Frontal cortex (tissue), 4 donors: ENCODE results near the gene MAP3K6. TPM values are rescaled to one million over a fixed set of nuclear protein-coding genes. Genes with fewer than 3 reads are reported as not detected.
A peak's percentile ranks its signal among the peaks of the same experiment; 100 is the strongest.
"Not testable (repeated sequence)": the region's sequence is repeated elsewhere in the genome, so short reads cannot be mapped to it uniquely, and the experiment has no call there.

ENCODE experiments used
- DNase-seq, 2 donors: peaks; one replicate each; pipeline ENCODE4 v3.0.0; 2012; ENCODE audit warnings: low spot score in 2 of 2
- FAIRE-seq: peaks from 2 replicates; lab custom pipeline; 2012; peaks lifted over from hg19 to GRCh38; lab: Jason Lieb, UNC
- total RNA-seq: library from RNA; depleted of rRNA; stranded (reverse); fragments of >200 nt; gene quantifications from one replicate; pipeline ENCODE4 v1.2.3, GENCODE V29; 2014
- donor health status: control.
- donor health status: control.
- donor health status: control.

The MAP3K6 gene
- total RNA-seq, 1 donor from 2014 or later, result 0.82 TPM

DNA sequence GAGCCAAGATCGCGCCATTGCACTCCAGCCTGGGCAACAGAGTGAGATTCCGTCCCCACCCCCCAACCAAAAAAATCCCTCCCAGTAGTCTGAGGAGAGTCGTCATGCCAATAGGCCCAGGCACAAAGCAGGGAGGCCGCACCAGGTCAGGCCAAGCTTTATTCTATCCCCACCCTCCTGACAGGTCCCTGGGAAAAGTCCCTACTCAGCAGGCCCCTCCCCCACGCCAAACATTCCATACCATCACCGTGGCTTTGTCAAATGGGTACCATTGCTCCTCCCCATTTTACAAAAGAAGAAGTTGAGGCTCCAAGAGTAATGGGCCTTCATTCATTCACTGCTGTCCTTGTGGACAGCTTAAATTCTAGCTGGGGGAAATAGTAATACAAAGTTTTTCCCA, 31.0 kb upstream of the MAP3K6 start:
- DNase-seq (no peak), FAIRE-seq (no peak)

GRCh38 chr1:27397110-27397509, 30.3 kb upstream of the MAP3K6 start:
- DNase-seq (no peak), FAIRE-seq (no peak)

GRCh38 chr1:27395441-27396195, 28.9 kb upstream of the MAP3K6 start:
- FAIRE-seq, result no peak
- DNase-seq, result peak; percentile 75 to 86

DNA sequence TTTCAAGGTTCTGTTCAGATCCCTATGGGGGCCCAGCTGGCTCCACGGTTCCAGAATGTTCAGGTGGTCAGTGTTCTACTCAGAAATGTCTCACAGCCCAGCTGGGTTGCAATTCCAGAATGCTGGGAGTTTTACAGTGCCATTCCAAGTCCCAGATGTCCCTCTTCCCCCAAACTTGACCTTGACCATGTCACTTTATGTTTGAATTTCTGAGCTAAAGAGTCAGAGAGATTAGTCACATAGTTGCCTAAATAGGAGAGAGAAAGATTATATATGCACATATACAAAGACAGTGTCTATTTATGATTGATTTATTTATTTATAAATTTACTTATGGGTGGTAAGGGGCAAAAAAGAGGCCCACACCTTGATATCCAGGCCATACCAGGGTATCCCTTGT, 28.2 kb upstream of the MAP3K6 start:
- DNase-seq (no peak), FAIRE-seq (no peak)

- FAIRE-seq (no peak), DNase-seq (no peak)
These were observed 27.5 kb upstream of the MAP3K6 start for GRCh38 chr1:27394282-27394658.

DNA sequence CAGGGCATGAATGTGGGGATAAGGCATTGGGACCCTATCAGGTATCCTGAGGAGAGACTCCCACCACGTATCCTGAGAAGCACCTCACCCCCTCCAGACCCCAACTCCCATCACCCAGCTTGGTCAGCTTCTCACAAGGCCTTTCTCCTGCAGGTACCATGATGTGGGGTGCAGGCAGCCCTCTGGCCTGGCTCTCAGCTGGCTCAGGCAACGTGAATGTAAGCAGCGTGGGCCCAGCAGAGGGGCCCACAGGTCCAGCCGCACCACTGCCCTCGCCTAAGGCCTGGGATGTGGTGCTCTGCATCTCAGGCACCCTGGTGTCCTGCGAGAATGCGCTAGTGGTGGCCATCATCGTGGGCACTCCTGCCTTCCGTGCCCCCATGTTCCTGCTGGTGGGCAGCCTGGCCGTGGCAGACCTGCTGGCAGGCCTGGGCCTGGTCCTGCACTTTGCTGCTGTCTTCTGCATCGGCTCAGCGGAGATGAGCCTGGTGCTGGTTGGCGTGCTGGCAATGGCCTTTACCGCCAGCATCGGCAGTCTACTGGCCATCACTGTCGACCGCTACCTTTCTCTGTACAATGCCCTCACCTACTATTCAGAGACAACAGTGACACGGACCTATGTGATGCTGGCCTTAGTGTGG, 27.0 kb upstream of the MAP3K6 start:
- FAIRE-seq, result no peak

DNA sequence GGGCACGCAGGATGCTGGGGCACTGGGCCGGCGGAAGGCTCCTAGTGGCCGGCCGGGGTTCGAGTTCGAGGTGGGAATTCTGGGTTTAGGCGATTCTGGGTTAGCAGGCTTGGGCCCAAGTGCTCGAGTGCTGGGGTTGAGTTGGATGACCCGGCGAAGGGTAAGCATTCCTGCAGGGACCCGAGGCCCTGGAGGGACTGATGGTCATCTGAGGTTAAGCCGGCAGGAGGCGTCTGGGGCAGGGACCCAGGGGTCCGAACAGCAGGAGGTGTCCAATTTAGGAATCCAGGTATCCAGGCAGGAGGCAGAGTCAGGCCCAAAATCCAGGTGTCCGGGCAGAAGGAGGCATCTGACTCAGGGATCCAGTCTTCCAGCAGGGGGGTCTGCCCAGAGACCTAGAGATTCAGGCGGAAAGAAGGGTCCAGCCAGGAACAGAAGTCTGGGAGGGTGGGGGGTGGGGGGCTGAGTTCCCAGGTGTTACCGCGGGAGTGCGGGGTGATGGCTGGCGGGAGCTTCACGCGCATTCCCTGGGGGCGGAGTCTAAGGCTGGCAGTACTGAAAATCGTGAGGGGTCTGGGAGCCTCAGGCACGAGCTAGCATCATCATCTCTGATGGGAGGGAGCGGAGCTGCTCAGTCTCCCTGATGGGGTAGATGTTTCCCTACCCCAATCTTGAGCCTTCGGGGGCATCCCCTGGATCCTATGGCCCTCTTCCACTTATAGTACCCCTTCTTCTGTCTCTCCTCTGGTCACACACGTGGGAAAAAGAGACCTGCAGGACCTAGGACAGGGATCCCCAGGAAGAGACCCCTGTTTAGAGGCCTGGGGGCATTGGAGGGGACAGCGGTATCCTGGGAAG, 26.2 kb upstream of the MAP3K6 start:
- FAIRE-seq, result no peak

More for the DNA sequence above, 27.0 kb upstream of the MAP3K6 start:
- DNase-seq, result no peak

DNA sequence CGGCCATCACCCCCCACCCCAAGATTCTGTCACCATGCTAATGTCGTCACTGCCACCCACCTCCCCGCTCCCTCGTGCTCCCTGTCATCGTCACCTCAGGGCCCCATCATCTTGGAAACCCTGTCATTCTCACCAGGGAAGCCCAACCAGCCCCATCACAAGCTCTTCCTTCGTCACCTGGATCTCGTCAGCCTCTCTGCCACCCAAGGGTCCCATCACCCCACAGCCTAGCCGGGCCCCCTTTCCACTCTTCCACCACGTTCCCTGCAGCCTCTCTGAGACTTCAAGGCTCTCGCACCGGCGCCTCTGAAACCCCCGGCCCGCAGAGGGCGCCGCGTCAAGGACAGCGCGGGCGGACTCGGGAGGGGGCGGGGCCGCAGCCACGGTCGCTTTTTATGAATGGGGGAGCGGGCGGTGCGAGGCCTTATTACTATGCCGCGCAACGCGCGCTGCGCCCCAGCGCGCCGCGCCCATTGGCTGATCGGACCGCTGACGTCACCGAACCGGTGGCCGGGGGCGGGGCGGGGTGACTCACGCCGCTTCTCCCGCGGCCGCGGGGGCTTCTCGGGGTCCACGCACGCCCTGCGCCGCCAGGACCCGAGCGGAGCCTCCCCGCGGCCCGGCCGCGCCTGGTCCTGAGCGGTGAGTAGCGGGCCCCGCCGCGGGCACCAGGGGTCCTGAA, 25.5 kb upstream of the MAP3K6 start, which contains the start of gene GPR3:
GPR3 (plus strand) TSS at position 527 of the 682 bp plus-strand sequence. CDS start 1,177 bp downstream, outside the sequence.
- DNase-seq (peak; percentile 96 to 97), FAIRE-seq (no peak)

More for the DNA sequence above, 26.2 kb upstream of the MAP3K6 start:
- no peak for DNase-seq

GRCh38 chr1:27391511-27392095, 24.8 kb upstream of the MAP3K6 start:
- FAIRE-seq (no peak), DNase-seq (peak; percentile 52 to 78)

GRCh38 chr1:27388337-27389005, 21.7 kb upstream of the MAP3K6 start:
- DNase-seq, result peak in 1 of 2 donors; percentile 48
- FAIRE-seq, result no peak

DNA sequence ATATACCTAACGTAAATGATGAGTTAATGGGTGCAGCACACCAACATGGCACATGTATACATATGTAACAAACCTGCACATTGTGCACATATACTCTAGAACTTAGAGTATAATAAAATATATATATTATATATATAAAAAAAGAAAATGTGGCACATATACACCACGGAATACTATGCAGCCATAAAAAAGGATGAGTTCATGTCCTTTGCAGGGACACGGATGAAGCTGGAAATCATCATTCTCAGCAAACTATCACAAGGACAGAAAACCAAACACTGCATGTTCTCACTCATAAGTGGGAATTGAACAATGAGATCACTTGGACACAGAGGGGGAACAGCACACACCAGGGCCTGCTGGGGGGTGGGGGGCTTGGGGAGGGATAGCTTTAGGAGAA, 18.0 kb upstream of the MAP3K6 start:
- DNase-seq, FAIRE-seq: not testable (repeated sequence)

DNA sequence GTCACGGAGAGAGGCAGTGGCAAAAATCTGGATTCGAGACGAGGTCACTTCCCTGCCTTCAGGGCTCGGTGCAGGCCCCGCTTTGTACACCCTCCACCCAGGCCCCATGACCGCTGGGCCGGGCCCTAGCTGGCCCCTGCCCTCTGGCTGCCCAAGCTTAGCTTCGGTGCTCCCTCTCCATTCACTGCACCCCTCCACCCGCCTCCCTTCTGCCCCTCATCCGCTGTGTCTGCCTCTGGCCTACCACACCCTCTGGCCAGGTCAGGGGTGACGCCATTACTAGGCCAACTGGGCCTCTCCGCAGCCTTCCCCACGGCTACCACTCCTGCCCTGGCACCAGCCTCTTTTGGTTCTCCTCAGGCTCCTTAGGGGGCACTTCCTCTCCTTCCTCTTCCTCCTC, 16.9 kb upstream of the MAP3K6 start:
- DNase-seq, result no peak
- FAIRE-seq, result no peak

DNA sequence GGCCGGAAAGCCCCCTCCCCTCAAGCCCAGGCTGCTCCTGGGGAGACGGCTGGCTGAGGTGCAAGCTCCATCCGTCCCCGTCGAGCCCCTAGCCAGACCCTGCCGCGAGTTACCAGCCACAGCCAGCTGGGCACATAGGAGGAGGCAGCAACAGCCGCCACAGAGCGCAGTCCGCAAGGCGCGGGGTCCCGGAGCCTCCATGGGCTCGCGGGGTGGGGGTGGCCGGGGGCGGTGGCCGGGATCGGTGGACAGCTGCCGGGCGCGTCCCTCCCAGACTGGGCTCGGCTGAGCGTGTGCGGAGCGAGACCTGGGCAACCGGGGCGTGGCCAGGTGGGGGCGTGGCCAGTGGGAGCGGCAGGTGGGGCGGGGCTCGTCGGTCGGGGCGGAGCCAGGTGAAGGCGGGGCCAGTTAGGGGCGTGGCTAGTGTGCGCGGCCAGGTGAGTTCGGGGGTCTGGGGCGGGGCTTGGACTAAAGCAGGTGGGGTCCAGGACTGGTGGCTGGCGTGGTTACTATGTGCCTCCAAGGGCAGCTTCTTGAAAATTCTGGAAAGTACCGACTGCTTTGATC, 16.4 kb upstream of the MAP3K6 start, which contains the start of gene CD164L2:
CD164L2 (minus strand) TSS at position 295 of the 567 bp plus-strand sequence; CDS start at position 201, 94 bp downstream.
- FAIRE-seq, result no peak
- peak in 1 of 2 donors; percentile 60 for DNase-seq

- no peak for DNase-seq
- no peak for FAIRE-seq
These were observed 15.4 kb upstream of the MAP3K6 start for GRCh38 chr1:27381969-27382762.

- FAIRE-seq (no peak), DNase-seq (no peak)
These were observed 14.3 kb upstream of the MAP3K6 start for GRCh38 chr1:27380766-27381733.

DNA sequence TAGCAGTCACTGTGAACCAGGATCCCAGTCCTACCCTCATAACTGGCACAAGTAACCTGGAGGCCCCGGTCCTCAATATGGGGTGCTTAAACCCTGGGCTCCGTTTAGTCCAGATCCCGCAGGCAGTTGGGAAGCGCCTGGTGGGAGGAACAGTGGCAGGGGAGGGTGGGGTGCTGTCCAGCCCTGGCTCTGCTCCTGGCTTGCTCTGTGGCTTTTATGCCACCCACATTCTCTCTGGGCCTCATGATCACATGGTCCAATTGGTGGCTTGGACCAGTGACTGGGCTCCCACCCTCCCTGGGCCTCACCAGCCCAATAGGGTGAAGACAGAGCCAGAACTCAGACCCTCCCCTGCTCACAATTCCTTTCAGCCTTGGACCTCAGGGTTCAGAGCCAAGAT, 13.5 kb upstream of the MAP3K6 start:
- DNase-seq (no peak), FAIRE-seq (no peak)
